Uterus (tissue), 2 donors: Measurements from ENCODE around the gene DDN.

Experiments used
- CTCF ChIP-seq, 4 experiments: fragments of 200-600 bp in 2 of 4; fragments of 450-650 bp in 2 of 4; sonication (generic) in 2 of 4; IDR thresholded peaks; one replicate each; pipeline ENCODE4 v1.5.1; 2016 to 2019; ENCODE audit warnings: antibody characterized with exemption in 4 of 4, mild to moderate bottlenecking in 2 of 4, moderate library complexity in 1 of 4
- POLR2A ChIP-seq, 2 donors: fragments of 450-650 bp; IDR thresholded peaks; one replicate each; pipeline ENCODE4 v1.6.1; 2016; ENCODE audit warnings: antibody characterized with exemption in 2 of 2, mild to moderate bottlenecking in 1 of 2, moderate library complexity in 1 of 2

- TF ChIP-seq CTCF (IDR thresholded peaks at IDR 0.05) (no peak), POLR2A (IDR thresholded peaks at IDR 0.05) (no peak)
Measured at GRCh38 chr12:48961331-48961730, 37.8 kb downstream of the DDN start.
